GM23338 (cell line): ENCODE results near the gene BRME1. TPM values are rescaled to one million over a fixed set of nuclear protein-coding genes. Genes with fewer than 3 reads are reported as not detected.

Experiments
- ATAC-seq: fragments of 200-7000 bp; cut with Tn5 transposase; 3 replicates; pipeline ENCODE4 v1.9.1; 2020
- DNase-seq: peaks from one replicate; pipeline ENCODE4 v3.0.0-alpha.2; 2015; ENCODE audit warnings: low spot score
- H2AFZ ChIP-seq: fragments of 200-600 bp; sonication (generic); 2 replicates; pipeline ENCODE4 v1.8.0; 2016; ENCODE audit warnings: antibody characterized with exemption, mild to moderate bottlenecking, moderate library complexity
- H3F3A ChIP-seq: fragments of 200-600 bp; sonication (generic); replicated peaks from 2 replicates; pipeline ENCODE4 v1.8.0; 2017; ENCODE audit warnings: antibody characterized with exemption, mixed run types, low read depth
- H3K27ac ChIP-seq: fragments of 200-600 bp; sonication (generic); 2 replicates; pipeline ENCODE4 v1.6.1; 2016; ENCODE audit warnings: low read depth
- H3K27me3 ChIP-seq: fragments of 200-600 bp; sonication (generic); 2 replicates; pipeline ENCODE4 v1.8.0; 2016; ENCODE audit warnings: mild to moderate bottlenecking, mixed run types, moderate library complexity; ENCODE audit not compliant: insufficient read depth
- H3K36me3 ChIP-seq: fragments of 200-600 bp; sonication (generic); 2 replicates; pipeline ENCODE4 v1.8.0; 2016; ENCODE audit warnings: mild to moderate bottlenecking; ENCODE audit not compliant: insufficient read depth
- H3K4me1 ChIP-seq: fragments of 200-600 bp; sonication (generic); 2 replicates; pipeline ENCODE4 v1.8.0; 2016; ENCODE audit warnings: mild to moderate bottlenecking, moderate library complexity; ENCODE audit not compliant: insufficient read depth
- H3K4me2 ChIP-seq: fragments of 200-600 bp; sonication (generic); 2 replicates; pipeline ENCODE4 v1.7.1; 2017; ENCODE audit warnings: mixed run types
- H3K4me3 ChIP-seq: fragments of 200-600 bp; sonication (generic); 2 replicates; pipeline ENCODE4 v1.6.1; 2016; ENCODE audit warnings: mixed run types
- H3K79me2 ChIP-seq: fragments of 200-600 bp; sonication (generic); replicated peaks from 2 replicates; pipeline ENCODE4 v1.8.0; 2017; ENCODE audit warnings: mild to moderate bottlenecking; ENCODE audit not compliant: insufficient read depth
- H3K9me2 ChIP-seq: fragments of 200-600 bp; sonication (generic); 2 replicates; pipeline ENCODE4 v1.8.0; 2017; ENCODE audit not compliant: insufficient read depth
- H4K20me1 ChIP-seq: fragments of 200-600 bp; sonication (generic); replicated peaks from 2 replicates; pipeline ENCODE4 v1.8.0; 2017; ENCODE audit warnings: mild to moderate bottlenecking; ENCODE audit not compliant: insufficient read depth
- H3K27ac Mint-ChIP-seq: 2 replicates; pipeline ENCODE4 v1.8.0; 2020; ENCODE audit warnings: inconsistent platforms, mild to moderate bottlenecking, moderate library complexity, mixed read lengths
- H3K27me3 Mint-ChIP-seq: 3 replicates; pipeline ENCODE4 v1.8.0; 2022; ENCODE audit warnings: low read depth, mild to moderate bottlenecking, moderate library complexity, mixed read lengths, inconsistent platforms; ENCODE audit not compliant: insufficient read depth, poor library complexity
- H3K36me3 Mint-ChIP-seq: 3 replicates; pipeline ENCODE4 v1.8.0; 2021; ENCODE audit warnings: low read depth, mild to moderate bottlenecking, inconsistent platforms, moderate library complexity, mixed read lengths
- H3K4me1 Mint-ChIP-seq: 3 replicates; pipeline ENCODE4 v1.8.0; 2020; ENCODE audit warnings: mild to moderate bottlenecking, inconsistent platforms, mixed read lengths
- H3K4me3 Mint-ChIP-seq: 3 replicates; pipeline ENCODE4 v1.8.0; 2021; ENCODE audit warnings: moderate library complexity, mild to moderate bottlenecking, inconsistent platforms, mixed read lengths
- H3K9me3 Mint-ChIP-seq: 3 replicates; pipeline ENCODE4 v1.8.0; 2020; ENCODE audit warnings: moderate library complexity, mild to moderate bottlenecking, inconsistent platforms, mixed read lengths
- EZH2phosphoT487 ChIP-seq: fragments of 200-600 bp; sonication (generic); IDR thresholded peaks from one replicate; pipeline ENCODE4 v1.8.1; 2018; ENCODE audit warnings: antibody characterized with exemption; ENCODE audit not compliant: unreplicated experiment
- NANOG ChIP-seq: IDR thresholded peaks from 2 replicates; pipeline ENCODE4 v1.6.1; 2016; ENCODE audit warnings: antibody characterized with exemption, borderline replicate concordance
- REST ChIP-seq: IDR thresholded peaks from one replicate; pipeline ENCODE4 v1.6.1; 2018; ENCODE audit warnings: antibody characterized with exemption; ENCODE audit not compliant: unreplicated experiment
- STAT1 ChIP-seq: IDR thresholded peaks from one replicate; pipeline ENCODE4 v1.6.1; 2016; ENCODE audit warnings: antibody characterized with exemption; ENCODE audit not compliant: unreplicated experiment
- ZNF114 ChIP-seq: fragments of 250-450 bp; sonication (Bioruptor Pico); IDR thresholded peaks from 2 replicates; pipeline ENCODE4 v1.5.0; 2020; ENCODE audit warnings: mild to moderate bottlenecking, moderate library complexity
- ZNF462 ChIP-seq: fragments of 250-450 bp; sonication (Bioruptor Pico); IDR thresholded peaks from 2 replicates; pipeline ENCODE4 v1.5.0; 2020; ENCODE audit warnings: mild to moderate bottlenecking, moderate library complexity
- polyA plus RNA-seq: library from polyadenylated mRNA; unstranded; fragments of >200 nt; fragmentation: Nextera tagmentation; extraction: Ambion mirVana; gene quantifications from 2 replicates; pipeline ENCODE4 v1.2.1, GENCODE V29; 2016
- total RNA-seq: library from RNA; depleted of rRNA; stranded (reverse); fragments of >200 nt; shearing (Covaris generic); gene quantifications from 2 replicates; pipeline ENCODE4 v1.2.3, GENCODE V29; 2014

Gene BRME1
- total and polyA plus RNA-seq, 2 experiments from 2014 or later: 3.9 to 4.0 TPM

GRCh38 chr19:13917888-13918406 lies 12.0 kb upstream of the BRME1 start:
- peaks cover 9% of the 10 kb centered on the region; the same call in 2 of the 3 replicates for H3K9me3 Mint-ChIP-seq
- no peaks in the 10 kb centered on the region for H3K4me1 Mint-ChIP-seq

More at GRCh38 chr19:13917888-13918406, 12.0 kb upstream of the BRME1 start:
- H3K9me2 ChIP-seq: no peaks in the 10 kb centered on the region
- peaks cover 11% of the 10 kb centered on the region for H3K36me3 ChIP-seq
- ATAC-seq: no peak
- no peak for TF ChIP-seq ZNF462
- no peak for TF ChIP-seq NANOG
- TF ChIP-seq ZNF114: no peak
- no peak for TF ChIP-seq STAT1
- no peak for TF ChIP-seq EZH2phosphoT487
- TF ChIP-seq REST: no peak
- Mint-ChIP-seq H3K27me3 (peaks cover 10% of the 10 kb centered on the region), H3K27ac (no peak overlapping the region), H3K36me3 (peaks cover 62% of the 10 kb centered on the region), H3K4me3 (no peak overlapping the region)
- no peak overlapping the region for H3K27ac ChIP-seq
- no peak overlapping the region for H3K4me3 ChIP-seq
- no peaks in the 10 kb centered on the region for H3K4me1 ChIP-seq
- H3K79me2 ChIP-seq: no peaks in the 10 kb centered on the region
- DNase-seq: no peak
- peaks cover 4% of the 10 kb centered on the region for H4K20me1 ChIP-seq
- H3K4me2 ChIP-seq: no peak overlapping the region
- H3F3A ChIP-seq: no peaks in the 10 kb centered on the region
- H2AFZ ChIP-seq: no peak overlapping the region
- no peaks in the 10 kb centered on the region for H3K27me3 ChIP-seq
